Erythroblast (primary cell): ENCODE measurements around the gene HELQ.

Experiments
- DNase-seq, 2 experiments: peaks; one replicate each; lab custom pipeline; 2025; lab: John Stamatoyannopoulos, UW
- GATA1 ChIP-seq: IDR thresholded peaks from 2 replicates; pipeline ENCODE4 v1.6.1; 2011; ENCODE audit warnings: low read depth, mild to moderate bottlenecking, control low read depth, low read length, moderate library complexity
- POLR2A ChIP-seq: IDR thresholded peaks from 2 replicates; pipeline ENCODE4 v1.6.1; 2011; ENCODE audit warnings: mild to moderate bottlenecking, low read length

Gene HELQ

GRCh38 chr4:83370640-83370906, 85.0 kb downstream of the HELQ start:
- TF ChIP-seq POLR2A: no peak
- DNase-seq: no peak

- TF ChIP-seq GATA1 (no peak), POLR2A (no peak)
- no peak for DNase-seq
Observed at GRCh38 chr4:83369831-83370639, 85.6 kb downstream of the HELQ start.

- TF ChIP-seq GATA1 (no peak), POLR2A (no peak)
- peak; percentile 48 to 83 for DNase-seq
Observed at GRCh38 chr4:83364312-83364711, 91.3 kb downstream of the HELQ start.

- TF ChIP-seq GATA1 (no peak), POLR2A (no peak)
- DNase-seq: peak; percentile 31 to 33
Observed at GRCh38 chr4:83362492-83363329, 92.9 kb downstream of the HELQ start.

- TF ChIP-seq POLR2A (no peak), GATA1 (no peak)
Observed at GRCh38 chr4:83361416-83362103, 94.1 kb downstream of the HELQ start.

GRCh38 chr4:83360018-83360417, 95.6 kb downstream of the HELQ start:
- TF ChIP-seq GATA1 (no peak), POLR2A (no peak)
- no peak for DNase-seq

More at GRCh38 chr4:83361416-83362103, 94.1 kb downstream of the HELQ start:
- DNase-seq: no peak

GRCh38 chr4:83358410-83358809, 97.2 kb downstream of the HELQ start:
- TF ChIP-seq GATA1: no peak
- TF ChIP-seq POLR2A: no peak
- no peak for DNase-seq
